ENCODE results near the gene GPR34. TPM values are rescaled to one million over a fixed set of nuclear protein-coding genes. Genes with fewer than 3 reads are reported as not detected.

The GPR34 gene
- not detected in 2 replicates for total RNA-seq

GRCh38 chrX:41688835-41689234 lies at the start of gene GPR34:
TSS of gene GPR34 (plus strand) at chrX:41688973. CDS start at chrX:41695634, 6,661 bp downstream.

GRCh38 chrX:41723826-41724225 lies 35.1 kb downstream of the GPR34 start, which contains the start of gene GPR82:
TSS of gene GPR82 (plus strand) at chrX:41724181. CDS start at chrX:41727027, 2,846 bp downstream.

Other genes starting within 250 kb of the GPR34 start
- not detected in 2 replicates for gene NYX, start 241.6 kb upstream of the GPR34 start, total RNA-seq
- gene GPR82, start 35.2 kb downstream of the GPR34 start, total RNA-seq = not detected in 2 replicates
- 10.1 and 28.2 TPM in 2 replicates for gene CASK, start 234.6 kb downstream of the GPR34 start, total RNA-seq

Measured in myometrial cell (primary cell).